ENCODE results near the gene COL8A1. TPM values are rescaled to one million over a fixed set of nuclear protein-coding genes. Genes with fewer than 3 reads are reported as not detected.

The COL8A1 gene
- total and polyA plus RNA-seq, 9 of the 15 experiments (the other 6 are each of a cell fraction or from before 2014, with no cell fraction given) = 0.07 TPM; not detected in 8

DNA sequence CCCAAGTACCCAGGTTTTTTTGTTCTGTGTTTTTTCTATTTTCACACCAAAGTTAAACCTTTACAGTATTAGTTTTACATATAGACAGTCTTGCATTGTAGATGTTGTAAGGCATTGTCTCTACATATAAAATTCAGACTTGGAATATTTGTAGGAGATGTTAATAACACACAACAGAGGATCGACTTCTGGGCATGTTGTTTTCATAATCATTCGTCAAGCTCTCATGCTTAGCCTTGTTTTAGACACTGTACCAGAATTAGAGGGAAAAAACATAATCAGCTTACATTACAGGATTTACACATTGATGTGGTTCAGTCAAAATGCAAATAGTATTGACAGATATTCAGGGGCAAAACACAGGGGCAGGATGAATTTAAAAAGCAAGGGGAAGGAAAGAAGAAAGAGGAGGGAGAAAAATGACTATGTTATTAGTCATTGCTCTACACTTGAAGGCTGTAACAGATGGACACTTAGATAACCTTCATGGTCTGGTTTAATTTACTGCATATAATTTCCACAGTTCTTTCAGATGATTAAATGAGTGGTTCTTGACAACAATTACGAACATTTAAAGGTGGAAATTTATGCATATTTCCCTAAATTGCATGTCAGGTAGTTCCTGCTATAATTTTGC, 186.7 kb downstream of the COL8A1 start (continued):
- TF ChIP-seq GATA2 (CRISPR knock-in tag; IDR thresholded peaks at IDR 0.05) = peak; percentile 51
- no peak for TF ChIP-seq RBFOX2 (IDR thresholded peaks at IDR 0.05; ENCODE audit: low read depth, low read length)
- no peak for TF ChIP-seq ZBED1 (IDR thresholded peaks at IDR 0.05)
- TF ChIP-seq, protein P1, sequence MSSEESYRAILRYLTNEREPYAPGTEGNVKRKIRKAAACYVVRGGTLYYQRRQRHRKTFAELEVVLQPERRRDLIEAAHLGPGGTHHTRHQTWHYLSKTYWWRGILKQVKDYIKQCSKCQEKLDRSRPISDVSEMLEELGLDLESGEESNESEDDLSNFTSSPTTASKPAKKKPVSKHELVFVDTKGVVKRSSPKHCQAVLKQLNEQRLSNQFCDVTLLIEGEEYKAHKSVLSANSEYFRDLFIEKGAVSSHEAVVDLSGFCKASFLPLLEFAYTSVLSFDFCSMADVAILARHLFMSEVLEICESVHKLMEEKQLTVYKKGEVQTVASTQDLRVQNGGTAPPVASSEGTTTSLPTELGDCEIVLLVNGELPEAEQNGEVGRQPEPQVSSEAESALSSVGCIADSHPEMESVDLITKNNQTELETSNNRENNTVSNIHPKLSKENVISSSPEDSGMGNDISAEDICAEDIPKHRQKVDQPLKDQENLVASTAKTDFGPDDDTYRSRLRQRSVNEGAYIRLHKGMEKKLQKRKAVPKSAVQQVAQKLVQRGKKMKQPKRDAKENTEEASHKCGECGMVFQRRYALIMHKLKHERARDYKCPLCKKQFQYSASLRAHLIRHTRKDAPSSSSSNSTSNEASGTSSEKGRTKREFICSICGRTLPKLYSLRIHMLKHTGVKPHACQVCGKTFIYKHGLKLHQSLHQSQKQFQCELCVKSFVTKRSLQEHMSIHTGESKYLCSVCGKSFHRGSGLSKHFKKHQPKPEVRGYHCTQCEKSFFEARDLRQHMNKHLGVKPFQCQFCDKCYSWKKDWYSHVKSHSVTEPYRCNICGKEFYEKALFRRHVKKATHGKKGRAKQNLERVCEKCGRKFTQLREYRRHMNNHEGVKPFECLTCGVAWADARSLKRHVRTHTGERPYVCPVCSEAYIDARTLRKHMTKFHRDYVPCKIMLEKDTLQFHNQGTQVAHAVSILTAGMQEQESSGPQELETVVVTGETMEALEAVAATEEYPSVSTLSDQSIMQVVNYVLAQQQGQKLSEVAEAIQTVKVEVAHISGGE (CRISPR knock-in tag; IDR thresholded peaks at IDR 0.05) = no peak
- TF ChIP-seq XRCC4 (IDR thresholded peaks at IDR 0.05; ENCODE audit: extremely low read depth, insufficient read depth, insufficient read length) = no peak
- TF ChIP-seq TCF7L2 (IDR thresholded peaks at IDR 0.05; ENCODE audit: low read depth, low read length) = no peak
- no peak for TF ChIP-seq ZNF561 (CRISPR knock-in tag; conservative IDR thresholded peaks at IDR 0.05)
- TF ChIP-seq NONO (IDR thresholded peaks at IDR 0.05; ENCODE audit: low read depth in 2 of 2, low read length in 1 of 2) = no peak
- TF ChIP-seq STAT6 (CRISPR knock-in tag; IDR thresholded peaks at IDR 0.05) = no peak
- TF ChIP-seq GMEB1 (CRISPR knock-in tag; IDR thresholded peaks at IDR 0.05) = no peak
- TF ChIP-seq HDGF (IDR thresholded peaks at IDR 0.05) = no peak
- TF ChIP-seq, protein P2, sequence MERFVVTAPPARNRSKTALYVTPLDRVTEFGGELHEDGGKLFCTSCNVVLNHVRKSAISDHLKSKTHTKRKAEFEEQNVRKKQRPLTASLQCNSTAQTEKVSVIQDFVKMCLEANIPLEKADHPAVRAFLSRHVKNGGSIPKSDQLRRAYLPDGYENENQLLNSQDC (CRISPR knock-in tag; IDR thresholded peaks at IDR 0.05) = no peak
- no peak for TF ChIP-seq POLR2AphosphoS5 (IDR thresholded peaks at IDR 0.05; ENCODE audit: control insufficient read depth, insufficient read depth, low read depth, low read length)
- no peak for TF ChIP-seq ATF1 (CRISPR knock-in tag; IDR thresholded peaks at IDR 0.05)
- TF ChIP-seq ATF1 (tag; IDR thresholded peaks at IDR 0.05) = no peak
- no peak for TF ChIP-seq NCOA2 (IDR thresholded peaks at IDR 0.05; ENCODE audit: partially characterized antibody in 2 of 2)
- TF ChIP-seq ZNF253 (CRISPR knock-in tag; conservative IDR thresholded peaks at IDR 0.05) = no peak
- no peak for TF ChIP-seq RCOR1 (IDR thresholded peaks at IDR 0.05; ENCODE audit: borderline replicate concordance in 1 of 2, low read depth in 2 of 2, low read length in 2 of 2)
- no peak for TF ChIP-seq TFAP4 (CRISPR knock-in tag; IDR thresholded peaks at IDR 0.05; ENCODE audit: borderline replicate concordance)
